Cardiac muscle cell (in vitro differentiated cells and primary cell): ENCODE measurements around the gene CYP4F22. TPM values are rescaled to one million over a fixed set of nuclear protein-coding genes. Genes with fewer than 3 reads are reported as not detected.

Experiments
- DNase-seq, 2 donors: peaks; one replicate each; pipeline versions ENCODE4 v3.0.0 to v3.0.0-alpha.2; 2010 to 2017; ENCODE audit warnings: low read depth in 1 of 2, low spot score in 1 of 2
- H3K27ac ChIP-seq: fragments of 200-600 bp; sonication (generic); 2 replicates; pipeline ENCODE4 v1.5.1; 2016
- H3K27me3 ChIP-seq: fragments of 200-600 bp; sonication (generic); 2 replicates; pipeline ENCODE4 v1.6.0; 2016; ENCODE audit warnings: control low read depth
- H3K36me3 ChIP-seq: fragments of 200-600 bp; sonication (generic); 2 replicates; pipeline ENCODE4 v1.5.1; 2016; ENCODE audit warnings: control low read depth
- H3K4me1 ChIP-seq: fragments of 200-600 bp; sonication (generic); 2 replicates; pipeline ENCODE4 v1.8.1; 2017; ENCODE audit warnings: low read depth, mild to moderate bottlenecking, mixed run types
- H3K4me3 ChIP-seq: fragments of 200-600 bp; sonication (generic); 2 replicates; pipeline ENCODE4 v1.5.1; 2016; ENCODE audit warnings: mild to moderate bottlenecking
- H3K9me3 ChIP-seq: fragments of 200-600 bp; sonication (generic); 2 replicates; pipeline ENCODE4 v1.5.1; 2017; ENCODE audit warnings: low read depth, mild to moderate bottlenecking, control low read depth
- polyA plus RNA-seq: library from polyadenylated mRNA; unstranded; fragments of >200 nt; fragmentation: Nextera tagmentation; extraction: Ambion mirVana; gene quantifications from 2 replicates; pipeline ENCODE4 v1.2.1, GENCODE V29; 2016
- total RNA-seq: library from RNA; depleted of rRNA; stranded (reverse); fragments of >200 nt; gene quantifications from 2 replicates; pipeline ENCODE4 v1.2.3, GENCODE V29; 2016
- TF ChIP-seq, protein P1 (sequence below): IDR thresholded peaks from 2 replicates; pipeline ENCODE4 v1.5.1; 2012; ENCODE audit warnings: low read depth, mild to moderate bottlenecking, low read length

Gene CYP4F22
- total and polyA plus RNA-seq, 2 experiments from 2014 or later = not detected

DNA sequence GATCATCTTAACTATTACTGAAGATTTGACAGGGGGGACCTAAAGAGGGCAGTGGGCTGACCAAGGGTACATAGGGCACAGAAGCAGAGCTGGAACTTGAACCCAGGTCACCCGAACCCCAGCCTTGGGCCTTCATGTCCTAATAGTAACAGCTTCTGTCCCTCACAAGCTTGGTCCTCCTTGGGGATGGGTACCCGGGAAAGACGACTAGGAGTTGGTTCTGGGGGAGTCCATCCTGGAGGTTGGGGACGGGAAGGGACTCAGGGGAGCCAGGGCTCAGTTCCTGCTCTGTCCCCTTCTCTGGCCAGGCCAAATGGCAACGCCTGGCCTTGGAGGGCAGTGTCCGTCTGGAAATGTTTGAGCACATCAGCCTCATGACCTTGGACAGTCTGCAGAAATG is 67.1 kb downstream of the CYP4F22 start:
- no peak for DNase-seq
- H3K36me3 ChIP-seq = no peaks in the 10 kb centered on the region
- TF ChIP-seq, protein P1, sequence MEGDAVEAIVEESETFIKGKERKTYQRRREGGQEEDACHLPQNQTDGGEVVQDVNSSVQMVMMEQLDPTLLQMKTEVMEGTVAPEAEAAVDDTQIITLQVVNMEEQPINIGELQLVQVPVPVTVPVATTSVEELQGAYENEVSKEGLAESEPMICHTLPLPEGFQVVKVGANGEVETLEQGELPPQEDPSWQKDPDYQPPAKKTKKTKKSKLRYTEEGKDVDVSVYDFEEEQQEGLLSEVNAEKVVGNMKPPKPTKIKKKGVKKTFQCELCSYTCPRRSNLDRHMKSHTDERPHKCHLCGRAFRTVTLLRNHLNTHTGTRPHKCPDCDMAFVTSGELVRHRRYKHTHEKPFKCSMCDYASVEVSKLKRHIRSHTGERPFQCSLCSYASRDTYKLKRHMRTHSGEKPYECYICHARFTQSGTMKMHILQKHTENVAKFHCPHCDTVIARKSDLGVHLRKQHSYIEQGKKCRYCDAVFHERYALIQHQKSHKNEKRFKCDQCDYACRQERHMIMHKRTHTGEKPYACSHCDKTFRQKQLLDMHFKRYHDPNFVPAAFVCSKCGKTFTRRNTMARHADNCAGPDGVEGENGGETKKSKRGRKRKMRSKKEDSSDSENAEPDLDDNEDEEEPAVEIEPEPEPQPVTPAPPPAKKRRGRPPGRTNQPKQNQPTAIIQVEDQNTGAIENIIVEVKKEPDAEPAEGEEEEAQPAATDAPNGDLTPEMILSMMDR = no peak
- no peaks in the 10 kb centered on the region for H3K4me1 ChIP-seq
- H3K9me3 ChIP-seq = no peaks in the 10 kb centered on the region
- H3K4me3 ChIP-seq = no peak overlapping the region
- no peak overlapping the region for H3K27ac ChIP-seq
- H3K27me3 ChIP-seq = no peaks in the 10 kb centered on the region

DNA sequence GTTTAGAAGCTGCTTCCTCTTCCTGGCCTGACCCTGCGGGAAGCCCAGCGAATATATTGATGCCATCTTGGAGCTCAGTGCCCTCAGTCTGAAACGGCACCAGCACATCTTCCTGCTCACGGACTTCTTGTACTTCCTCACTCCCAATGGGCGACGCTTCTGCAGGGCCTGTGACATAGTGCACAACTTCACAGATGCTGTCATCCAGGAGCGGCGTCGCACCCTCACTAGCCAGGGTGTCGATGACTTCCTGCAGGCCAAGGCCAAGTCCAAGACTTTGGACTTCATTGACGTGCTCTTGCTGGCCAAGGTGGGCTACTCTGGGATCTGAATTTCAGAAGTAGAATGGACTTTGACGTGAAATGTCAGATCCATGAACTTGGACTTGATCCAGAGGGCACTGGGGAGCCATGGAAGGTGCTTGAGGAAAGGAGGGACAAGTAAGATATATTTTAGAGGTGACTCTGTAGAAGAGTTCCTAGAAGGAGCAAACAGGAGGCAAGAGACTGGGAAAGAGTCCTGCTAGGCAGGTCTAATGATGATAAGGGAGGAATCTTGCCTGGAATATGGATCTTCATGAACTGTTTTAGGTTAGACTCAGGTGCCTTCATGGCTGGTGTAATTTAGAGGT is 68.3 kb downstream of the CYP4F22 start:
- no peaks in the 10 kb centered on the region for H3K9me3 ChIP-seq
- DNase-seq = no peak

DNA sequence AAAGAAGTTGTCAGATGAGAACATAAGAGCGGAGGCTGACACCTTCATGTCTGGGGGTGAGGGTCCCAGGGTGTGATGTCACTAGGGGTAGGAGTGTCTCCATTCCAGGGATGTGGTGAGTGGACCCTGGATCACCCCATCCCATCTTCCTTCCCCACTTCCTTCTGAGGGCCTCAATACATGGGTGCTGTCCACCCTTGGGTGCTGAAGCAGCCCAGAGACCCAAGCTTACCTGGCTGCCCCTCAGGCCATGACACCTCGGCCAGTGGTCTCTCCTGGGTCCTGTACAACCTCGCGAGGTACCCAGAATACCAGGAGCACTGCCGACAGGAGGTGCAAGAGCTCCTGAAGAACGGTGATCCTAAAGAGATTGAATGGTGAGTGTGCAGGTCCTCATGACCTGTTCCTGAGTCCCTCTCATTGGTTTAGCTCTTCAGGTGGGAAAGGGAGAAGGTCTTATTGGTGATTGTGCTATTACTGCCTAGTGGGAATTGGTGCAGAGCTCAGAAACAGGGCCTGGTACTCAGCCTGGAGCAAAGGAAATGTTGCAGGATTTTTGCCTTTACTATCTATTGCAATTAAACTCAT is 69.0 kb downstream of the CYP4F22 start:
- TF ChIP-seq, protein P1 = no peak

More for the DNA sequence above, 68.3 kb downstream of the CYP4F22 start:
- no peak overlapping the region for H3K4me3 ChIP-seq
- TF ChIP-seq, protein P1 = no peak
- no peaks in the 10 kb centered on the region for H3K4me1 ChIP-seq
- H3K36me3 ChIP-seq = no peaks in the 10 kb centered on the region
- H3K27me3 ChIP-seq = no peaks in the 10 kb centered on the region
- H3K27ac ChIP-seq = no peak overlapping the region

DNA sequence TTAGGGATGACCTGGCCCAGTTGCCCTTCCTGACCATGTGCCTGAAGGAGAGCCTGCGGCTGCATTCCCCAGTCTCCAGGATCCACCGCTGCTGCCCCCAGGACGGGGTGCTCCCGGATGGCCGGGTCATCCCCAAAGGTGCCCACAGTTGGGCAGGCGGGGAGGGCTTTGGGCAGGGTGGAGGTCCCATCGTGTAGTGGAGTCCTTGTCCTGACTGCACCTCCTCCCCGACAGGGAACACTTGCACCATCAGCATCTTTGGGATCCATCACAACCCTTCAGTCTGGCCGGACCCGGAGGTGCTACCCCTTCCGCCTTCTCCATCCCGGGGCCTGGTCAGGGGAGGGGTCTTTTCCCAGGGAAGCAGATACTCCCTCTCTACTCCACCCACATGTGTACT is 75.0 kb downstream of the CYP4F22 start:
- H3K9me3 ChIP-seq = no peaks in the 10 kb centered on the region
- no peak for DNase-seq
- no peaks in the 10 kb centered on the region for H3K36me3 ChIP-seq
- no peaks in the 10 kb centered on the region for H3K4me1 ChIP-seq
- no peaks in the 10 kb centered on the region for H3K27me3 ChIP-seq
- H3K4me3 ChIP-seq = no peak overlapping the region
- no peak overlapping the region for H3K27ac ChIP-seq
- TF ChIP-seq, protein P1 = no peak

More for the DNA sequence above, 69.0 kb downstream of the CYP4F22 start:
- no peaks in the 10 kb centered on the region for H3K4me1 ChIP-seq
- no peak for DNase-seq
- no peaks in the 10 kb centered on the region for H3K9me3 ChIP-seq
- H3K27ac ChIP-seq = no peak overlapping the region
- no peaks in the 10 kb centered on the region for H3K36me3 ChIP-seq
- no peak overlapping the region for H3K4me3 ChIP-seq
- no peaks in the 10 kb centered on the region for H3K27me3 ChIP-seq

DNA sequence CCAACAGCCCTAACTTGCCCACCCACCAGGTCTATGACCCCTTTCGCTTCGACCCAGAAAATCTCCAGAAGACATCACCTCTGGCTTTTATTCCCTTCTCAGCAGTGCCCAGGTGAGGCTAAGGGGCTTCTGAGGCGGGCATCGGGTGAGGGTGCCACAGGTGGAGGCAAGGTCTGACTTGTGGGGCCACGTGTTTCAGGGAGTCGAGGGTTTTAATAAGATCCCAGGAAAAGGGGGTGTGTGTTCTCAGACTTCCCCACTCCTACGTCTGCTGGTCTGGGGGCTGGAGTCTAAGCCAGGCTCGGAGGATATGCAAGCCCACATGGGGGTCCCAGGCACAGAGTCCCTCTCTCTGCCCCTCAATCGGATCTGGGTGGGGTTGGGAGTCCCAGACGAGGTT is 75.8 kb downstream of the CYP4F22 start:
- H3K9me3 ChIP-seq = no peaks in the 10 kb centered on the region
- no peaks in the 10 kb centered on the region for H3K4me1 ChIP-seq
- no peak for DNase-seq
- H3K36me3 ChIP-seq = no peaks in the 10 kb centered on the region
- no peak overlapping the region for H3K27ac ChIP-seq
- H3K4me3 ChIP-seq = no peak overlapping the region
- H3K27me3 ChIP-seq = no peaks in the 10 kb centered on the region
- TF ChIP-seq, protein P1 = no peak
